ENCODE results near the gene FBLN7.

The FBLN7 gene

DNA sequence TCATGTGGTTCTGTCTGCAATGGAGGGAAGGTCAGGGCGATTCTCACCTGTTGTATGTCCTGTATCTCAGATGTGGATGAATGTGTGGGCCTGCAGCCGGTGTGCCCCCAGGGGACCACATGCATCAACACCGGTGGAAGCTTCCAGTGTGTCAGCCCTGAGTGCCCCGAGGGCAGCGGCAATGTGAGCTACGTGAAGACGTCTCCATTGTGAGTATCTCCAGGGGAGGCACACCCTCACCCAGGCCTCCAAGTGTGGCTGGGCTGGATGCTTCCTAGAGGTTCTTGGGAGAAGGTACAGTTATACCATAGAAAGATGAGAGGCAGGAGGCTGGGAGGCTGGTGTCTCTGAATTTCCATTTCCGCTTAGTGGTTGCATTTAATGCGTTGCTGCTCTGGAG is 46.9 kb downstream of the FBLN7 start:
- no peak for DNase-seq (ENCODE audit: low spot score in 2 of 2)
- peaks cover 18% of the 10 kb centered on the region for H3K4me1 Mint-ChIP-seq
- H3K9me3 Mint-ChIP-seq: no peaks in the 10 kb centered on the region
- peaks cover under 1% of the 10 kb centered on the region for H3K27me3 Mint-ChIP-seq
- peaks cover 9% of the 10 kb centered on the region for H3K36me3 Mint-ChIP-seq (ENCODE audit: insufficient read depth)
- H3K4me3 Mint-ChIP-seq: no peak overlapping the region
- H3K27ac Mint-ChIP-seq (ENCODE audit: low read depth): no peak overlapping the region
- ATAC-seq (replicated peaks; ENCODE audit: extremely low read depth, poor library complexity, severe bottlenecking): no peak

DNA sequence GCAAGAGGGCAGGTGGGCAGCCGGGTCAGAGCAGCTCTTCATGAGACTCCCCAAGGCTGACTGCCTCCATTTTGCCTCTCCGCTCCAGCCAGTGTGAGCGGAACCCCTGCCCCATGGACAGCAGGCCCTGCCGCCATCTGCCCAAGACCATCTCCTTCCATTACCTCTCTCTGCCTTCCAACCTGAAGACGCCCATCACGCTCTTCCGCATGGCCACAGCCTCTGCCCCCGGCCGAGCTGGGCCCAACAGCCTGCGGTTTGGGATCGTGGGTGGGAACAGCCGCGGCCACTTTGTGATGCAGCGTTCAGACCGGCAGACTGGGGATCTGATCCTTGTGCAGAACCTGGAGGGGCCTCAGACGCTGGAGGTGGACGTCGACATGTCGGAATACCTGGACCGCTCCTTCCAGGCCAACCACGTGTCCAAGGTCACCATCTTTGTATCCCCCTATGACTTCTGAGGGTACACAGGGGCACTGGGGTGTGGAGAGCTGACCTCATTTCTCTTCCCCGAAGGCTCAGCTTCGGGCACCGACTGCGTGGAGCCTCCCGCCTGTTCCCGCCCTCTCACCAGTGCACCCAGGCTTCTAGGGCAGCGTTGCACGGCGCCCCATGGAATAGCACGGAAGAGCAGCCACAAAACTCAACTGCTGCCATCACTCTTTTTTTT is 49.0 kb downstream of the FBLN7 start:
- H3K27ac Mint-ChIP-seq (ENCODE audit: low read depth): peak overlapping the region; percentile 96
- no peaks in the 10 kb centered on the region for H3K27me3 Mint-ChIP-seq
- H3K4me1 Mint-ChIP-seq: peaks cover 18% of the 10 kb centered on the region
- DNase-seq (ENCODE audit: low spot score in 2 of 2) (no peak), ATAC-seq (replicated peaks; ENCODE audit: extremely low read depth, poor library complexity, severe bottlenecking) (no peak)
- peaks cover 9% of the 10 kb centered on the region for H3K36me3 Mint-ChIP-seq (ENCODE audit: insufficient read depth)
- H3K9me3 Mint-ChIP-seq: no peaks in the 10 kb centered on the region
- H3K4me3 Mint-ChIP-seq: peak overlapping the region; percentile 57

DNA sequence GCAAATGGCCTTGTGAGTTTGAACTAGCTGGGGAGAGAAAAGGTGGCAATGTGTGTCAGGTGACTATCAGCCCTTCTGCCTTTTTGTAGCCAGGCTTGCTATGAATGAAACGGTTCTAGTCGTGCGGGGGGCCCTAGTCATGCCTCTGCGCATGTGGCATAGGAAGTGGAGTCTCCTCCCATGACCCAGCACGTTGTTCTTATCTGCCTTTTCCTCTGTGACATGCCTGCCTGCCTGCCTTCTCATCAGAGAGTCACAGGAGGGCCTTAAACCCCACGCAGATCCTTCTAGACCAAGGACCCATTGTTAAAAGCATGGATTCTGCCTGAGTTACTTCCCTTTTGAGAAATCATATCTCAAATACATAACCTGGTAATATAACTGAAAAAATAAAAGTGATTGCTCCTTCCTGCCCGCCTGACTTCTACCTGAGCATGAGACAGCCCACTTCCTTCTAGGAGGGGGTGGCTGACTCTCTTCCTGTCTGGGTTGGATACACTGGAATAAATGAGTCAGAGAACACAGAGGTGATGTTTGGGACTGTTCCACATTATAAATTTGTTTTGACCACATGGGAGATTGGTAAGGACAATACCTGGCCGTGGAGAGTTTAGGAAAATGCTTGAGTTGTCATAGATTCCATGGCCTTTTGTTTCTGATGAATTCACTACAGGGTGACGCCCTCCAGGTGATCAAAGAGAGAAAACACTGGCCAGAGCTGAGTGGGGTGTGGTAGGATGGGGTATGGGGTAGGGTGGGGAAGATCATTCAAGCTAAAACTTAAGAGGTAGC is 49.8 kb downstream of the FBLN7 start:
- ATAC-seq (replicated peaks; ENCODE audit: extremely low read depth, poor library complexity, severe bottlenecking) (peak; percentile 91), DNase-seq (ENCODE audit: low spot score in 2 of 2) (peak; percentile 34 to 59)
- H3K36me3 Mint-ChIP-seq (ENCODE audit: insufficient read depth): peaks cover 9% of the 10 kb centered on the region
- H3K4me3 Mint-ChIP-seq: peak overlapping the region; percentile 57
- H3K4me1 Mint-ChIP-seq: peaks cover 18% of the 10 kb centered on the region
- no peaks in the 10 kb centered on the region for H3K9me3 Mint-ChIP-seq
- H3K27me3 Mint-ChIP-seq: no peaks in the 10 kb centered on the region
- H3K27ac Mint-ChIP-seq (ENCODE audit: low read depth): peak overlapping the region; percentile 96

DNA sequence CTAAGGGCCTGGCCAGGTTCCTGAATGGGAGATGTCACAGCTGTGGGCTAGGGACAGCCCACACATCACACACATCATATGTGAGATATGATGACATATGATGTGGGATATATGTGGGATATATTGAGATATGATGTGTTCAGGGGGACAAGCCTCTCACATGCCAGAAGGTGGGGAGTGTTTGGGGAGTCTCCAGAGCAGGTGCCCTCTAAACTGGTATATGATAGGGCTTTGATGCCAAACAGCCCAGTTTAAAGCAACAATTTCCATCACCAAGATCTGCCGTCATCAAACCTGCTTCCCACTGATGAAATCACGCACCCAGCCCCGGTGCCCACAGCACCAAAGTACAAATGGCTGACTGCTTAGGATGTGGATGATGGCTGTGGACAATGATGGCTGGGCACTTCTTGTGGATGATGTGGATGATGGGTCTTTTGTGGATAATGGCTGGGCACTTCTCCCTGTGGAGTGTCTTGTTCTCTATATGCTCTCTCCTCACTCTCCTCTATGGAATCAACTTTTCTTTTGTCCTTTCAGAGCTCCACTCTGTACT is 50.9 kb downstream of the FBLN7 start:
- Mint-ChIP-seq H3K9me3 (no peaks in the 10 kb centered on the region), H3K27me3 (no peaks in the 10 kb centered on the region), H3K4me3 (no peak overlapping the region), H3K4me1 (peaks cover 18% of the 10 kb centered on the region), H3K27ac (ENCODE audit: low read depth) (peak overlapping the region; percentile 96), H3K36me3 (ENCODE audit: insufficient read depth) (peaks cover 7% of the 10 kb centered on the region)
- DNase-seq (ENCODE audit: low spot score in 2 of 2): no peak
- ATAC-seq (replicated peaks; ENCODE audit: extremely low read depth, poor library complexity, severe bottlenecking): no peak

GRCh38 chr2:112194028-112194427 is 55.8 kb downstream of the FBLN7 start:
- Mint-ChIP-seq H3K27me3 (no peaks in the 10 kb centered on the region), H3K4me1 (no peaks in the 10 kb centered on the region), H3K27ac (ENCODE audit: low read depth) (no peak overlapping the region), H3K9me3 (no peaks in the 10 kb centered on the region), H3K4me3 (no peak overlapping the region), H3K36me3 (ENCODE audit: insufficient read depth) (peaks cover 2% of the 10 kb centered on the region)
- ATAC-seq (replicated peaks; ENCODE audit: extremely low read depth, poor library complexity, severe bottlenecking): no peak
- no peak for DNase-seq (ENCODE audit: low spot score in 2 of 2)

DNA sequence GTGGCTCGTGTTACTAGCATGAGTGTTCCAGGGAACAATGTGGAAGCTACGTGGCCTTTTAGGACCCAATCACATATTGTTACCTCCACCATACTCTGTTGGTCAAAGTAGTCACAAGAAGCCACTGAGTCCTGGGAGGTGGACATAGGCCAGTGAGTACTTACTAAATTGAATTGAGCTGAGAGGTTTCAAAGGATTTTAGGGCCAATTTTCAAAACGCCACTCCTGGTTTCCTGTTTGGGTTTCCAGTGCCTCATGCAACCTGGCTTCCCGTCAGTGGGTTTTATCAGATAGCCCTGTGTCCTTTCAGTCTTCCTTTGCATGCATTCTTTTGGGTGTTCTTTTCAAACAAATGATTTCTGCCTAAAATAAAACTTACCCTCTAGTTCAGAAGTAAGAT is 56.3 kb downstream of the FBLN7 start:
- no peaks in the 10 kb centered on the region for H3K9me3 Mint-ChIP-seq
- DNase-seq (ENCODE audit: low spot score in 2 of 2) (no peak), ATAC-seq (replicated peaks; ENCODE audit: extremely low read depth, poor library complexity, severe bottlenecking) (no peak)
- H3K27me3 Mint-ChIP-seq: no peaks in the 10 kb centered on the region
- H3K4me3 Mint-ChIP-seq: no peak overlapping the region
- H3K36me3 Mint-ChIP-seq (ENCODE audit: insufficient read depth): peaks cover 2% of the 10 kb centered on the region
- H3K27ac Mint-ChIP-seq (ENCODE audit: low read depth): no peak overlapping the region
- H3K4me1 Mint-ChIP-seq: no peaks in the 10 kb centered on the region

DNA sequence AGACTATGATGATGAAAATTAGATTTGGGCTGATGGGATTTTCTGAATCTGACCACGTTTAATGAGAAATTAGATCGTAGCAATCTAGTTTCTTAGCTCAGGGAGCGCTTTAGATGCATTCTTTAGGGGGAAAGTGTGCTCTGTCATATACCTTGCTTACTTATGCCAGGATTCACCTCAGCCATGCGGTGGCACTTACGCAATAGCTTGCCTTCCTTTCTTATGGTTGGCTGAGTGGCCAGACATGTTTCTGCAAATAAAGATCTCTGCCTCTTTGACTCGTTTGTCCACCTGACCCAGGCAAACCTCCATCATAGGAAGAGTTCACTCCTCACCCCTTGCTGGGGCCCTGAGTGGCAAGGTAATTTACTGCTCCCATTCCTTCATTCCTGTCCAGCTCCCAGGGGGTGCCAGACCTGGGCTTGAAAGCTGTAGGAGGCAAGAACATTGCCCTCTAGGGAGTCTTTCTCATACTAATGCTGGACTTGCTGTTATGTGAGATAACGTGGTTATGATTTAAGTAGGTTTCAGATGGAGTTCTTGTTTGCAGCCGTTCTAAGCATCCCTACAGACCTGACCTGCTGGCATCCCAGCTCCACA is 57.1 kb downstream of the FBLN7 start:
- Mint-ChIP-seq H3K27me3 (peaks cover 6% of the 10 kb centered on the region), H3K4me1 (no peaks in the 10 kb centered on the region), H3K4me3 (no peak overlapping the region), H3K27ac (ENCODE audit: low read depth) (no peak overlapping the region), H3K36me3 (ENCODE audit: insufficient read depth) (peaks cover 2% of the 10 kb centered on the region), H3K9me3 (no peaks in the 10 kb centered on the region)
- DNase-seq (ENCODE audit: low spot score in 2 of 2) (no peak), ATAC-seq (replicated peaks; ENCODE audit: extremely low read depth, poor library complexity, severe bottlenecking) (no peak)

GRCh38 chr2:112195950-112196349 is 57.8 kb downstream of the FBLN7 start:
- H3K4me3 Mint-ChIP-seq: no peak overlapping the region
- peaks cover 13% of the 10 kb centered on the region for H3K27me3 Mint-ChIP-seq
- no peak for ATAC-seq (replicated peaks; ENCODE audit: extremely low read depth, poor library complexity, severe bottlenecking)
- H3K9me3 Mint-ChIP-seq: no peaks in the 10 kb centered on the region
- H3K27ac Mint-ChIP-seq (ENCODE audit: low read depth): no peak overlapping the region
- no peak for DNase-seq (ENCODE audit: low spot score in 2 of 2)
- peaks cover 2% of the 10 kb centered on the region for H3K36me3 Mint-ChIP-seq (ENCODE audit: insufficient read depth)
- H3K4me1 Mint-ChIP-seq: no peaks in the 10 kb centered on the region

DNA sequence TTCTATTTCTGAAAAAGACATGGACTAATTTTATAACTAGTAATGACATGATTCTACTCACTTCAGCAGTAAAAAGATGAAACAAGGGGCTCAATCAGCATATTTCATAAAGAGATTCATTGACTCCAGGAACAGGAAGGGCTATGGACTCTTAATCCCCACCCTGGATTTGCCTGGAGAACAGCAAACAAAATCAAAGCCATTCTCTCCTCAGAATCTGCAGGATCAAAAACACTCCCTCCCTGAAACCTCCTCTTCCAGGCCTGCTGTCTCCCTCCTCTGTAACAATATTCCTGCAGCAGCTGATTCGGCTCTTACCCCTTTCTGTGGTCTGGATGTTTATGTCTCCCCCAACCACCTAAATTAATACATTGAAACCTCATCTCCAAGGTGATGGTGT is 59.7 kb downstream of the FBLN7 start:
- ATAC-seq (replicated peaks; ENCODE audit: extremely low read depth, poor library complexity, severe bottlenecking) (no peak), DNase-seq (ENCODE audit: low spot score in 2 of 2) (no peak)
- Mint-ChIP-seq H3K9me3 (no peaks in the 10 kb centered on the region), H3K27ac (ENCODE audit: low read depth) (no peak overlapping the region), H3K36me3 (ENCODE audit: insufficient read depth) (peaks cover 2% of the 10 kb centered on the region), H3K4me1 (no peaks in the 10 kb centered on the region), H3K27me3 (peaks cover 13% of the 10 kb centered on the region), H3K4me3 (no peak overlapping the region)

DNA sequence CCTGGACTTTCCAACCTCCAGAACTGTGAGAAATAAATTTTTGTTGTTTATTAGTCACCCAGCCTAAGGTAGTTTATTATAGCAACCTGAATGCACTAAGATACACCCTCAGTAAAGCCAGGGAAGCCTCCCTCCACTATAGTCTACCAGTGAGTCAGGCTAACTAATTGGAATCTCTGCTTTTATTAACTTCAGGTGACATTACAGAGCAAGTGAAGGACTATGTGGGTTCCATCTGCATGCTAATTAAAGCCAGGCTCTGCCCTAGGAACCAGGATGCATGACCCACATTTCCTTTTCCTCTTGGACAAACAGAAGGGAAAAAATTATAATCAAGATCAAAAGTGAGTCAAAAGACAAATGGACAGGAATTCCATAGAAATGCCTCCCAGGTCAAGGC is 60.6 kb downstream of the FBLN7 start:
- peaks cover 2% of the 10 kb centered on the region for H3K36me3 Mint-ChIP-seq (ENCODE audit: insufficient read depth)
- peaks cover 13% of the 10 kb centered on the region for H3K27me3 Mint-ChIP-seq
- DNase-seq (ENCODE audit: low spot score in 2 of 2) (no peak), ATAC-seq (replicated peaks; ENCODE audit: extremely low read depth, poor library complexity, severe bottlenecking) (no peak)
- no peak overlapping the region for H3K27ac Mint-ChIP-seq (ENCODE audit: low read depth)
- H3K9me3 Mint-ChIP-seq: no peaks in the 10 kb centered on the region
- no peaks in the 10 kb centered on the region for H3K4me1 Mint-ChIP-seq
- no peak overlapping the region for H3K4me3 Mint-ChIP-seq

- Mint-ChIP-seq H3K27ac (ENCODE audit: low read depth) (no peak overlapping the region), H3K9me3 (peaks cover 3% of the 10 kb centered on the region), H3K4me1 (no peaks in the 10 kb centered on the region), H3K4me3 (no peak overlapping the region), H3K36me3 (ENCODE audit: insufficient read depth) (peaks cover 2% of the 10 kb centered on the region), H3K27me3 (peaks cover 13% of the 10 kb centered on the region)
- ATAC-seq (replicated peaks; ENCODE audit: extremely low read depth, poor library complexity, severe bottlenecking) (no peak), DNase-seq (ENCODE audit: low spot score in 2 of 2) (no peak)
Measured at GRCh38 chr2:112199188-112199587, 61.0 kb downstream of the FBLN7 start.

- peaks cover 2% of the 10 kb centered on the region for H3K36me3 Mint-ChIP-seq (ENCODE audit: insufficient read depth)
- no peak for DNase-seq (ENCODE audit: low spot score in 2 of 2)
- H3K9me3 Mint-ChIP-seq: peaks cover 8% of the 10 kb centered on the region
- H3K27me3 Mint-ChIP-seq: peaks cover 13% of the 10 kb centered on the region
- no peaks in the 10 kb centered on the region for H3K4me1 Mint-ChIP-seq
- no peak overlapping the region for H3K4me3 Mint-ChIP-seq
- no peak overlapping the region for H3K27ac Mint-ChIP-seq (ENCODE audit: low read depth)
- no peak for ATAC-seq (replicated peaks; ENCODE audit: extremely low read depth, poor library complexity, severe bottlenecking)
Measured at GRCh38 chr2:112201696-112202430, 63.7 kb downstream of the FBLN7 start.

Data from central memory CD8-positive, alpha-beta T cell (primary cell).